HPDE6-E6E7 (cell line): ENCODE results near the gene EPHX1.

Experiments
- DNase-seq: peaks from one replicate; pipeline ENCODE4 v3.0.0; 2011; ENCODE audit warnings: missing footprints; ENCODE audit errors: extremely low spot score

Gene EPHX1

GRCh38 chr1:225861834-225862580 lies 52.1 kb downstream of the EPHX1 start:
- no peak for DNase-seq

- no peak for DNase-seq
Observed at GRCh38 chr1:225862581-225862950, 52.6 kb downstream of the EPHX1 start.

- no peak for DNase-seq
Observed at GRCh38 chr1:225863167-225863566, 53.2 kb downstream of the EPHX1 start.

GRCh38 chr1:225865514-225865913 lies 55.6 kb downstream of the EPHX1 start:
- DNase-seq = no peak

GRCh38 chr1:225866061-225866837 lies 56.3 kb downstream of the EPHX1 start:
- no peak for DNase-seq

GRCh38 chr1:225866981-225867380 lies 57.1 kb downstream of the EPHX1 start:
- no peak for DNase-seq

GRCh38 chr1:225868631-225869330 lies 58.9 kb downstream of the EPHX1 start:
- no peak for DNase-seq

- DNase-seq = no peak
Observed at GRCh38 chr1:225870911-225871310, 61.0 kb downstream of the EPHX1 start.

GRCh38 chr1:225871359-225872074 lies 61.6 kb downstream of the EPHX1 start:
- DNase-seq = no peak

GRCh38 chr1:225872075-225872430 lies 62.1 kb downstream of the EPHX1 start:
- DNase-seq = no peak

- DNase-seq = no peak
Observed at GRCh38 chr1:225873281-225873850, 63.4 kb downstream of the EPHX1 start.

GRCh38 chr1:225874431-225874830 lies 64.5 kb downstream of the EPHX1 start:
- no peak for DNase-seq

- peak; percentile 81 for DNase-seq
Observed at GRCh38 chr1:225875044-225875815, 65.3 kb downstream of the EPHX1 start.

GRCh38 chr1:225876900-225877510 lies 67.1 kb downstream of the EPHX1 start:
- no peak for DNase-seq

- DNase-seq = no peak
Observed at GRCh38 chr1:225877580-225877979, 67.7 kb downstream of the EPHX1 start.

- DNase-seq = no peak
Observed at GRCh38 chr1:225878282-225878681, 68.4 kb downstream of the EPHX1 start.

GRCh38 chr1:225879521-225880221 lies 69.7 kb downstream of the EPHX1 start:
- DNase-seq = no peak

- no peak for DNase-seq
Observed at GRCh38 chr1:225880222-225880588, 70.3 kb downstream of the EPHX1 start.

- no peak for DNase-seq
Observed at GRCh38 chr1:225880636-225881035, 70.7 kb downstream of the EPHX1 start.
